ENCODE results near the gene CYTIP. TPM values are rescaled to one million over a fixed set of nuclear protein-coding genes. Genes with fewer than 3 reads are reported as not detected.
"Not testable (repeated sequence)": the region's sequence is repeated elsewhere in the genome, so short reads cannot be mapped to it uniquely, and the experiment has no call there.

CYTIP gene
- total RNA-seq, 1 experiment from 2014 or later, result 1.5 TPM

DNA sequence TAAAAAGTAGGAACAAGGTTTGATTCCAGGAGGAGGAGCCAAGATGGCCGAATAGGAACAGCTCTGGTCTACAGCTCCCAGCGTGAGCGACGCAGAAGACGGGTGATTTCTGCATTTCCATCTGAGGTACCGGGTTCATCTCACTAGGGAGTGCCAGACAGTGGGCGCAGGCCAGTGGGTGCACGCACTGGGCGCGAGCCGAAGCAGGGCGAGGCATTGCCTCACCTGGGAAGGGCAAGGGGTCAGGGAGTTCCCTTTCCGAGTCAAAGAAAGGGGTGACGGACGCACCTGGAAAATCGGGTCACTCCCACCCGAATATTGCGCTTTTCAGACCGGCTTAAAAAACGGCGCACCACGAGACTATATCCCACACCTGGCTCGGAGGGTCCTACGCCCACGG lies 75.4 kb downstream of the CYTIP start:
- not testable (repeated sequence) for DNase-seq (ENCODE audit: low read depth)

DNA sequence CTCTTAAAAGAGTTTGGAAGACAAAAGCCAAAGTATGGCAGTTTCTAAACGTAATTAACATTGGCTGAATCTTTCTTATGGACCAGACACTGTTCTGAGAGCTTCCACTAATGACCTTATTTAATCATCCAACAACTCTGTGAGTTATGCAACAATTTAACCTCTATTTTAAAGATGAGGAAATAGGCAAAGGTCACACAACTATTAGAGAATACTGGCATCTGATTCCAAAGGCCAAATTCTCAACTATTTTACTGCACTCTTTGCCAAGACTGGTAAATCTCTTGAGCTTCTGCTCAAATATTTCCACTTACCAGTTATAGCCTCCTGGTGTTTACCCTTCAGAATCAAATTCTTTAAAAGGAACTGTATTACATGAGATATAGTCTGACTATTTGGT lies 76.2 kb downstream of the CYTIP start:
- DNase-seq (ENCODE audit: low read depth), result no peak

Other genes with a start within 250 kb of the CYTIP start
- 28.8 and 36.1 TPM in 2 replicates for gene GALNT5, start 186.4 kb downstream of the CYTIP start, total RNA-seq (2014; rRNA removed; shearing (Covaris generic))
- gene ERMN, start 118.3 kb downstream of the CYTIP start, total RNA-seq (2014; rRNA removed; shearing (Covaris generic)), result 0.12 and 0.17 TPM in 2 replicates
- gene ACVR1C, start 184.8 kb upstream of the CYTIP start, total RNA-seq (2014; rRNA removed; shearing (Covaris generic)), result 0.10 TPM in 1 of 2 replicates, not detected in the other

All from M059J (cell line).